GM21360 (cell line): Measurements from ENCODE around the gene RPL15.

Source experiments
- ATAC-seq: cut with Tn5 transposase; IDR thresholded peaks from one replicate; pipeline ENCODE4 v1.9.1; 2021; ENCODE audit warnings: mild to moderate bottlenecking, moderate library complexity; ENCODE audit not compliant: unreplicated experiment

Gene RPL15

DNA sequence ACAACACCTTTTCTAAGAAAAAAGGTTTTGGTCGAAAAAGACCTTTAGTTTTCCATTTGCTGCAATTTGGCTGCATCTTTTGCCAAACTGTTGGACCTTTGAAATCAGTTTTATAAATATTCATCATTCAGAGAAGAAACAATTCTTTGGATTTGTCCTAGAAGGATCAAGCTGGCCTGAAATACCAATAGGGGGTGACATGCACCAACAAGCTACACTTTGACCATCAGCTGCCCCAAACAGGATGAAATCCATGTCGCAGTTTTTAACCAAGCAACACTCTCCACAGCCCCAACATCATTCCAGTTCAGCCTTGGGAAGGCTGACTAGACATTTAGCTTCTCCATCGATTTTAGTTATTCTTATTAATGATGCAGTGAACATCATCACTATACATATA lies 9.8 kb downstream of the RPL15 start:
- no peak for ATAC-seq

DNA sequence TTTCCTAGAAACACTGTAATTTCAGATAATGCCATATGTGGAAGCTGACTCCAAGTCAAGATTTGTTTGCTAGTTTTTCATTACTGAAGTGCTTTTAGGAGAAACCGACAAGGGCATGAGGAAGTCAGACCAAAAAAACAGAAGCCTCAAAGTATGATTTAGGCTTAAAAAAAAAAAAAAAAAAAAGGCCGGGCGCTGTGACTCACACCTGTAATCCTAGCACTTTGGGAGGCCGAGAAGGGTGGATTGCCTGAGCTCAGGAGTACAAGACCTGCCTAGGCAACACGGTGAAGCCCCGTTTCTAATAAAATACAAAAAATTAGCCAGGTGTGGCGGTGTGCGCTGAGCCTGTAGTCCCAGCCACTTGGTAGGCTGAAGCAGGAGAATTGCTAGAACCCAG lies 11.6 kb downstream of the RPL15 start:
- ATAC-seq: no peak

DNA sequence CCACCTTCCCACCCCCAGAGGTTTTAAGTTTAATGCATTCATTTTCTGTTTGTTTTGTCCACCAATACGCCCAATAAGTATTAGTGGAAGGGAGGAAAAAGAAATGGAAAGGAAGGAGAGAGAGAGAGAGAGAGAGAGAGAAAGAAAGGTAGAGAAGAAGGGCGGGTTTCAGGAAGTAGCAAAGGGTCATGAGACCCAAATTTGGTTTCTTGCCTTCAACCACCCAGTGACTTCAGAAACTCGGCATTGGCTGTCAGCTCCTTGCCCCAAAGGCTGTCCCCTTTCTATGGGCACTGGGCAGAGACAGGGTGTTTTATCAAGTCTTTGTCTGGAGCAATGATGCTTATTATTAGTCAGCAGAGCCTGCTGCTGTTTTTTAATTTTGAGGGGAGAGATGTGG lies 14.7 kb downstream of the RPL15 start:
- ATAC-seq: no peak

DNA sequence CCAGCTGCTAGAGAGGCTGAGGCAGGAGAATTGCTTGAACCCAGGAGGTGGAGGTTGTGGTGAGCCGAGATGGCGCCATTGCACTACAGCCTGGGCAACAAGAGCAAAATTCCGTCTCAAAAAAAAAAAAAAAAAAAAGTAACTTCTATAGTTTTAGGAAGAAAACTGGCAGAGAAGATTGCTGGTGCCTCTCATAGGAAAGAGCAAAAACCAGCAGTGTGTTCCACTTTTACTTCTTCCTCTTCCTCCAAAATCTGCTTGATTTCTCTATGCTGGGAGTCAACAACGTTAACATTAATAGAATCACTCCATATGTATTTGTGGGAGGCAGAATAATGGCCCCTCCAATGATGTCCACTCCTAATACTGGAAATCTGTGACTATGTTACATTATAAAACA lies 15.6 kb downstream of the RPL15 start:
- ATAC-seq: no peak

DNA sequence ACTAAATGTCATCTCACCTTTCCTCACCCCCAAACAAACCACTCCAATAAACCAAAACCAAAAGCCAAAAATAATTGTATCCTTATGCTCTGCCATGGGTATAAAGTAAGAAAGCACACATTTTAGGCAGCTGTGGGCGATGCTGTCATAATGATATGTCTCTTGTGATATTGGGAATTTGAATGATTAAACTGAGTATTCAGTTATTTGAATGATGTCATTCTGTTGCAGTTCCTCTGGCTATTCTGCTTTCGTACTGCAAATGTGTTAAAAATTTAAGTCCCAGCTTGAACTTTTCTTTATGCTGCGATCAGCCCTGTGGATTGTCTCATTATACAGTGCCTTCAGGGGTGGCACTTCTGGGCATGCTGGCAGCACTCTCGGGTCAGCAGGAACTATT lies 17.3 kb downstream of the RPL15 start:
- ATAC-seq: no peak

DNA sequence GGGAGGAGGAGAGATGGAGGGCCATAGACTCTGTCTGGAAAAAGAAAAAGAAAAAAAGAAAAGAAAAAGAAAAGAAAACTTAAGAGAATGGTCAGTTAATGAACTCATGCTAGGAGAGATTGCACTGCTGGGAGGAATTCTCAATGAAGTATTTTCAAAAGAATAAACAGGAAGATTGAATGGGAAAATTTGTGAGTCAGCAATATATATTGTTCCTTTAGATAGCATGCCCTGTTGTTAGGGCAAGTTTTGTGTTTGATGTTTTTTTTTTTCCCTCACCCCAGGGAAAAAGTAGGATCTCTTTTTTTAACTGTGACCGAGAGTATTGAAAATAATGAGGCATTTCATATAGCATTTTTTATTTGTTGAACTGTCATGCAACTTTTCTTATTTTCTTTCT lies 20.4 kb downstream of the RPL15 start:
- no peak for ATAC-seq

DNA sequence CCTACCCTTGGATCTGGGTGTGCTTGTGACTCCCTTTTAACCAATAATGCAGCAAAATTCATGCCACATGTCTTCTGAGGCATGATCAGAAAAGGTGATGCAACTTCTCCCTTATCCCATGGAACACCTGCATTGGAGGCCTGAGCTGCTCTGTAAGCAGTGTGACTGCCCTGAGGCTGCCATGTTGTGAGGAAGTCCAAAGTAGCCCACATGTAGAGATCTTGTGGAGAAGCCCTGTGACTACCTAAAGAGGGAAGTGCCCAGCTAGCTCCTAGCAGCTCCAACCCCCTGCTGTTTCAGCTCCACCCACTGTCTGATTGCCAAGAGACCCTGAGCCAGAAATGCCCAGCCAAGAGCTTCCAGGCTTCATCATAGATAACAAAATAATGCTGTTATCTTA lies 21.8 kb downstream of the RPL15 start:
- no peak for ATAC-seq

DNA sequence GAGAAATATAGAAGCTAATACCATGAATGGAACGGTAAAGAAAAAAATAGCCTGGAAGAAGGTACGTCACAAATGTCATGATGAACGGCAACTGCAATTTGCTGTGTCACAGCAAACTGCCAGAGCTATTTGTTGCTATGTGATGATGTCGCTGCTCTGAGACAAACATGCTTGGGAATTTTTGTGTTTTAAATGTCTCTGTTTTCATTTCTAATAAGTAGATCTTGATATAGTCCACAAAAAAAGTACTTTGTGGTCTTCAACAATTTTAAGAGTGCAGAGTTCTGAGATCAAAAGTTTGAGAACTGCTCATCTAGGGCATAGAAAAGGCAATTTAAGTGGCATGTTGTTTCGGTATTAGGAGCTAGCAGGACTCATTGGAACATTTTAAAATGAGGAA lies 23.8 kb downstream of the RPL15 start:
- ATAC-seq: no peak

DNA sequence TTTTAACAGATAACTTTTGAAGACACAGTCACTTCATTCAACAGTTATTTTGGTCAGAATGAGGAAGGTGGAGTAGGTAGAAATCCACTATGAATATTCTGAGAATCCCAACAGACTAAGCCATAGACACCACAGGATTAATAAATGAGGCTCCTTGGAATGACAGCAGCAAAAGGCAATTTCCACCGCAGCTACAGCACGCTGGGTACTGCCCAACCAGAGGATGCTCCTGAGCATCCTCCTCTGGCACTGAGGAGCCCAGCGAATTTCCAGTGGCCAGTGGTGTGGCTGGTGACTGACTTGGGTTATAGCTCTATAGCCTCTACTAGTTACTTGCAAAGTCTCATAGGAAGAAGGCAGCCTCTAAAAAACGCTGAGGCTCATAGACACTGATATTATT lies 24.5 kb downstream of the RPL15 start:
- ATAC-seq: no peak

DNA sequence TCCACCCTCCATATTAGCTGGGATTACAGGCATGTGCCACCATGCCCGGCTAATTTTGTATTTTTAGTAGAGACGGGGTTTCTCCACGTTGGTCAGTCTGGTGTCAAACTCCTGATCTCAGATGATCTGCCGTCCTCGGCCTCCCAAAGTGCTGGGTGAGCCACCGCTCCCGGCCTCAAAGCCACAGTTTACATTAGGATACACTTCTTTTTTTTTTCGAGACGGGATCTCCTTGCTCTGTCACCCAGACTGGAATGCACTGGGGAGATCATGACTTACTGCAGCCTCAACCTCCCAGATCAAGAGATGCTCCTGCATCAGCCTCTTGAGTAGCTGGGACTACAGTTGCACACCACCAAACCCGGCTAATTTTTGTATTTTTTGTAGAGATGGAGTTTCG lies 25.6 kb downstream of the RPL15 start:
- ATAC-seq: no peak

DNA sequence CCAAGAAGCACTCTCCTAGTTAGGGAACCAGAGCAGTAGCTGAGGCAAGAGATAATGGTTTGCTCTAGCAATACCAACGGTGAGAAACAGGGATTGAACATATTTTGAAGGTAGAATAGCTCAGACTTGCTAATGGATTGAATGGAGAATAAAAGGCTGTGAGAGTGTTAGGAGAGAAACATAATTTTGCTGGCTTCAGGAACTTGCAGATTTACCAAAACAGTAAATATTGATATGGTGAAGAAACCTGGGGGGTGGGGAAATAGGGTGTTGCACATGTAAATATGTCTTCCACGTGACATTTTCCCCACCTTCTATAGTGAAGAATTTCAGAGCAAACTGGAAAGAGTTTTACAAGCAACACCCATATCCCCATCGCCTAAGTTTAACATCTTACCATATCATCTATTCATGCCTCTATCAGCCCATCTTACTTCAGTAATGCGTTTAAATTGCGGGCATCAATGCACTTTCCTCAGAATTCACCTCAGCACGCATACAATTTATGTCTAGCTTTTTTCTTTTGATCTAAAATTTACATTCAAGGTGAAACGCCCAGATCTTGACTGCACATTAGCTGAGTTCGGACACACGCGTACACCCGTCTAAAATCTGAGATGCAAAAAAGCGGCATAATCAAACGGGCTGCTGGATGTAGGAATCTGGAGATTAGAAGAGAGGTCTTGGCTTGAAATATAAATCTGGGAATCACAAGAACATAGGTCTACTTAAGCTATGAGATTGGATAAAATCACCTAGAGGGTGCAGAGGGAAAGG lies 27.3 kb downstream of the RPL15 start:
- ATAC-seq: no peak

DNA sequence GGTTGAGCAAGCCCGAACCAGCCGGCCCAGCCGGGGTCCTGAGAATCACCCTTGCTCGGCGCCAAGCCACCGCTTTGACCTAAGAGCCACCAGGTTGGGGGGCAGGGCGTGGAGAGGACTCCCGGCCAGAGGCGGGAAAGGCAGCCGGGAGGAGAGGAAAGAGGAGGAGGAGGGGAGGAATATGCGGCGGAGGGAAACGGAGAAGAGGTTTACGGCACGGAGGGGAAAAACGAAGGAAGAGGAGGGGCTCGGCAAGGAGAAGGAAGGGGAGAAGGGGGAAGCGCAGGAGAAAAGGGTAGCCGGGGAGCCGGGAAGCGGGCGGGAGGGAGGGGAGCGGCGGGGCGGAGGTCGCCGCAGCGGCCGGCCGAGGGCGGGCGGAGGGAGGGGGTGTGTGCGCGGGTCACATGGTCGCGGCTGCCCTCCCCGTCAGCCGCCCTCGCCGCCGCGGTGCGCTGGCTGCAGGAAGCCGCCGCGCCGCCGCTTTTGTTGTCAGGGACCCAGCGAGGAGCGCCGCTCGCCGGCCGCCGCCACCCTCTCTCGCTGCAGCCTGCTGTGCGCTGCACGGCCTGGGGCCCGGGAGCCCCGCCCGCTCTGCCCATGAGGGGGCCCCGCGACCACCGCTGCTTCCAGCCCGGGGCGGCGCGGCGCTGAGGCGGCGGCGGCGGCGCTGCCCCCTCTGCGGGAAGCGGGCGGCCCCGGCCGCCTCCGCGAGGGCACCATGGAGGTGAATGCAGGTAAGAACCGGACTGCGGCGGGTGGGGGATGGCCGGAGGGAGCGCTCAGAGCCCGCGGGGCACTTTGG lies 28.1 kb downstream of the RPL15 start, which contains the start of gene NR1D2:
NR1D2 (plus strand) TSS at position 426 of the 802 bp plus-strand sequence; CDS start at position 719, 293 bp downstream.
- peak; percentile 51 for ATAC-seq

DNA sequence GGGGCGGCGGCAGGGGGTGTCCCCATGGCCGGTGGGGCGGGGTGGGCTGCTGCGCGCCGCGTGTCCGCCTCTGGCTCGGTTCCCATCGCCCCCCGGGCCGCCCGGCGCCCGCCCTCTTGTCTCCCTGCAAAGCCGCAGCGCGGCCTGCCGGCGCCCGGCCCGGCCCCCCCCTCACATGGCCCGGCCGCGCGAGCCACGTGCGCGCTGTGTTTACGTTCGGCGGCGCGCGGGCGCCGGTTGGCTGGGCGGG lies 28.7 kb downstream of the RPL15 start:
- ATAC-seq: no peak

DNA sequence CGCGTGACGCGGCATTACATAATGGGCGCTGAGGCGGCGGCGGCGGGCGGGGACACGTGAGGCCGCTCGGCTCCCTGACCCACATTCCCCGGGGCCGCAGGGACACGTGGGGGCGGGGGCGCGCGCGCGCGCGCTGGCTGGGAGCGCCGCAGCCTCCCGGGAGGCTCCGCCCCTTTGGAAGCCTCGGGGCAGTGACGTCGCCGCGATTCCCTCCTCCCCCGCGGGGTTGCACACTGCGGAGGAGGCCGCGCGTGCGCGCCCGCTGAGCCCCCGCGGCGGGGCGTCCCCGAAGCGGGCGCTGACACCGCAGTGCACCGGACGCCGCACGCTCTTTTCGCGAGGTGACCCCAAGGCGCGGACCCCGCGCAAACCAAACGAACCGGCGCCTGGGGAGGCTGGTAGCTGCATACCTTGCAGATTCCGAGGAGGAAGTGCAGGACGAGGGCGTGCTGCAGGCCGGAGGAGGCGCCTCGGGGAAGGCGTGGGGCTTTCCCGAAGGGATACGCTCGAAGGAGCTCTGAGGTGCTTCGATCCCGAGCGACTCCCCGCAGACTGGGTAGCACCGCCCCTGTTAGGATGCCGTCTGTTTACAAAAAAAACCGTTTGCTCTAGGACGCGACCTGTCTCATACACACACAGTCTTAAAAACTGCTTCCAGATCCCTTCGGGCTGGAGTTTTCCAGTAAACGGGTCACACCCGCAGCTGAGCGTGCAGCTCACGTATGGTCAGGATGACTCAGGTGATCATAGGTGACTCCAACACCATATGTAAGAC lies 29.2 kb downstream of the RPL15 start:
- peak; percentile 73 for ATAC-seq

DNA sequence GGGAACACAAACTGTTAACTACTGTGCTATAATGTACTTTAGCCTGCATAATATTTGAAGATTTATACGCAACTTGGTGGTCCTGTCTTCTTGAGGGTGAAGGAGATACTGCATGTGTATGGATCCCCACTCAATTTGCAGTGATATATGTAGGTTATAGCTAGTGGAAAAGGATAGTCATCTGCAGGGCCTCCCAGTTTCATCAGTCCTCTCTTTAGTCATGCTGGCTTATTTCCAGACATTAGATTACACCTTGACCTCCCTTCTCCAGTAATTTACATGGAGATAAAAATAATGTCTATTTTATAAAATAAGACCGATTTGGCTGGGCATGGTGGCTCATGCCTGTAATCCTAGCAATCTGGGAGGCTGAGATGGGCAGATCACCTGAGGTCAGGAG lies 31.8 kb downstream of the RPL15 start:
- no peak for ATAC-seq

DNA sequence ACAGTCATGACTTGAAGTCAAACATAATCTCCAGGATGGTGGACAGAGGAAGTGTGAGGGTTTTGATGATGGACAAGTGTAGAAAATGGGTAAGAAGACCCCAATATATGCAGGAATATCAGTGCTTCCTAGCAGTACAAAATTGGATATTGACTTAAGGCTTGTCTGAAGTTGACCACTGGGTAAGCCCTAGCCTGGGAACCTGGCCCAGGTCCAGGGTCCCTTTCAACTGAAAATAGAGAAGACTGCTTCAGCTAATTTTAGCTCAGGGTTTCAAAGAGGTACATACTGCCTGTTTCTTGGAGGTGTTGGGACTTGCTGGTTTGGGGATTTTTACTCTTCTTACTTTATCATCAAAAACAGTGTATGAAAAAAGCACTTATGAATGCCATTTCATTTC lies 32.9 kb downstream of the RPL15 start:
- peak; percentile 12 for ATAC-seq

DNA sequence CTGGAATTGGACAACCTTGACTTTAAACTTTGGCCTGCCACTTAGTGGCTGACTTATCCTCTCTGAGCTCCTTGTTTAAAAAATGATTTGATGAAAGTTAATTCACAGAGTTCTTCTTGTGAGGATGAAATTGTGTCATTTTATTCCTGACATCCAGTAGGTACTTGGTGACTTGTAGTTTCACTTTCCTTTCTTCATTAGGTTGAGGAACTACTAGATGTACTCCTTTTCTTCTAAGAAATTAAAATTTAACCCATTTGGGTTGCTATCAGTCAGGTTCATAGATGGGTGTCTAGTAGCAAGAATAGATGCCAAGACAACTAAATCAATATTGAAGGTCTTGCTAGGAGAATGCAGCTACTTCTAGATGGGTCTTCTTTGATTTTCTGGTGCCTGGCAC lies 33.4 kb downstream of the RPL15 start:
- no peak for ATAC-seq

DNA sequence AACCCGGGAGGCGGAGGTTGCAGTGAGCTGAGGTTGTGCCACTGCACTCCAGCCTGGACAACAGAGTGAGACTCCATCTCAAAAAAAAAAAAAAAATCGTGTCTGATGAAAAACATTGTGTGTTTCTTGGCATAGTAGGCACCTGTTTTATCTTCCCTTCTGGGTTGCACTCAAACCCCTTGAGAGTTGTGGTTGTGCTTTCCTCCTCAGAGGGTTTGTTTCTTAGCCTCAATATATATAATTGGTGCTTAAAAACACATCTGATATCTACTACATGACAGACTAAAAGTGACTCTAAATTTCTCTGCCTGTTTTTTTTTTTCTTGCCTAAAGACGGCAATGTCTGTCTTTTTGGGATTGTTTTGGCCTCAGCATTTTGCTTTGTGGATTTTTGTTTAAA lies 35.7 kb downstream of the RPL15 start:
- no peak for ATAC-seq

DNA sequence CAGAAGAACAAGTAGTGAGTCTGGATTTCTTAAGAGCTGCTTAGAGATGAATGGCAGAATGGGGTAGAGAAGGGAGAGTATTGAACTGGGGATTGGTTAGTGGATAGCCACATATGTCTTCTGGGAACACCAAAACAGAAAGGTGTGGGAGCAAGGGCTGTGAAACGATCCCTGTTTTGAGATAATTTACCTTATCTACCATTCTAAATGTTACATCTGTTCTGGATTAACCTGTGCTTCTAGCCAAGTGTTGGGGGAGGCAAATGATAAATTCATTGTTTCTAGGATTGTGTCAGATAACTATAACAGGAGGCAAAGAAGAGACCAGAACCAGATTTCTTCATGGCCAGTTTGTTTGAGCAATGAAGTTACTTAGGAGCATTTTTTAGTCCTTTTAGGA lies 36.6 kb downstream of the RPL15 start:
- ATAC-seq: no peak

DNA sequence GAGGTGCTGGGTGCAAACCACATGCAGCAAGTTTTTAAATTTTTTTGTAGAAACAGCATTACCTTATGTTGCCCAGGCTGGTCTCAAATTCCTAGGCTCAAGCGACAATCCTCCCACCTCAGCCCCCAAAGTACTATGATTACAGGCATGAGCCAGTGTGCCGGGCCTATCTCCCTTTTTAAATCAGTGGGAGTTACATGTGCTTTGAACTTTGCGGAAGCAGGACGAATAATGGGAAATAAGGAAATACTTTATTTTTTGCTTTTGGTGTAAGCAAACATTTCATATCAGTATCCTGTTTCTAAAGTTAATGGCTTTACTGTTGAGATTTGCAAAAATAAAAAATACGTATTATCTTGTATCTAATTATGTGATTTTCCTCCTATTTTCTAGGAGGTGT lies 37.2 kb downstream of the RPL15 start:
- ATAC-seq: no peak

DNA sequence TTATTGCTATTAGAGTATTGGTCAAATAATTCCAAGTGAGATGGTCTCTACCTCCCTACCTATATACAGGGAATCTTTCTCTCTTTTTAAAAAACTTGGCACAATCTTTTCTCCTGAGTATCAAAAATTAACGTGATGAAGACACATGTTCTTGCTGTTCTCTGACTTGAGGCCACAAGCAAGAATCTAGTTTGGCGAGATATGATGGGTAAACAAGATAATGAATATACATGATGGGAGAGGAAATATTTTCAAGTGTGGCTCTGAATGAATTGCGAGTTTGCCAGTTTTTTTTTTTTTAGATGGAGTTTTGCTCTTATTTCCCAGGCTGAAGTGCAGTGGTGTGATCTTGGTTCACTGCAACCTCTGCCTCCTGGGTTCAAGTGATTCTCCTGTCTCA lies 39.8 kb downstream of the RPL15 start:
- ATAC-seq: no peak
